WTC11 (cell line): ENCODE data around the gene ACBD4. TPM values are rescaled to one million over a fixed set of nuclear protein-coding genes. Genes with fewer than 3 reads are reported as not detected.
A peak's percentile ranks its signal among the peaks of the same experiment; 100 is the strongest.

Experiments
- ATAC-seq: fragments of 200-7000 bp; cut with Tn5 transposase; 2 replicates; pipeline ENCODE4 v1.10.0; 2021; ENCODE audit warnings: mild to moderate bottlenecking, moderate library complexity
- CTCF ChIA-PET: fragments of 300-600 bp; sonication (Branson Sonifier 250); formaldehyde crosslinking; loops from one replicate; lab custom pipeline; 2021; ENCODE audit warnings: antibody characterized with exemption; lab: Charles Lee
- POLR2A ChIA-PET: fragments of 350-600 bp; sonication (Branson Sonifier 250); formaldehyde crosslinking; loops from one replicate; lab custom pipeline; 2021; ENCODE audit warnings: antibody characterized with exemption; lab: Charles Lee
- DNase-seq: peaks from one replicate; pipeline ENCODE4 v3.0.0; 2021; ENCODE audit warnings: low spot score
- H3K27ac Mint-ChIP-seq: 2 replicates; pipeline ENCODE4 v1.8.0; 2021; ENCODE audit warnings: mixed read lengths
- H3K27me3 Mint-ChIP-seq: 2 replicates; pipeline ENCODE4 v1.8.0; 2021; ENCODE audit warnings: low read depth, mild to moderate bottlenecking, moderate library complexity, mixed read lengths
- H3K36me3 Mint-ChIP-seq: 2 replicates; pipeline ENCODE4 v1.8.0; 2021; ENCODE audit warnings: mixed read lengths
- H3K4me1 Mint-ChIP-seq: 2 replicates; pipeline ENCODE4 v1.8.0; 2022; ENCODE audit warnings: mixed read lengths
- H3K4me3 Mint-ChIP-seq: 2 replicates; pipeline ENCODE4 v1.8.0; 2021; ENCODE audit warnings: mild to moderate bottlenecking, moderate library complexity, mixed read lengths
- H3K9me3 Mint-ChIP-seq: 2 replicates; pipeline ENCODE4 v1.8.0; 2021; ENCODE audit warnings: mixed read lengths
- CBFB ChIP-seq: sonication (generic); formaldehyde crosslinking; IDR thresholded peaks from 2 replicates; pipeline ENCODE4 v1.8.1; 2022; ENCODE audit warnings: mild to moderate bottlenecking, low read depth, missing genetic modification reagents
- CREM ChIP-seq: sonication (generic); formaldehyde crosslinking; IDR thresholded peaks from 2 replicates; pipeline ENCODE4 v1.8.1; 2022; ENCODE audit warnings: mild to moderate bottlenecking, missing genetic modification reagents, moderate library complexity
- E2F5 ChIP-seq: sonication (generic); formaldehyde crosslinking; IDR thresholded peaks from 2 replicates; pipeline ENCODE4 v1.8.1; 2022; ENCODE audit warnings: mild to moderate bottlenecking, moderate library complexity, missing genetic modification reagents
- FOXJ3 ChIP-seq: sonication (generic); formaldehyde crosslinking; IDR thresholded peaks from 2 replicates; pipeline ENCODE4 v1.9.0; 2021; ENCODE audit warnings: missing genetic modification reagents, mild to moderate bottlenecking, borderline replicate concordance
- FOXK1 ChIP-seq: sonication (generic); formaldehyde crosslinking; IDR thresholded peaks from 2 replicates; pipeline ENCODE4 v1.8.0; 2022; ENCODE audit warnings: mild to moderate bottlenecking, moderate library complexity, missing genetic modification reagents
- JAZF1 ChIP-seq: fragments of 250-450 bp; sonication (Bioruptor Pico); IDR thresholded peaks from 2 replicates; pipeline ENCODE4 v1.9.0; 2021; ENCODE audit warnings: moderate library complexity, mild to moderate bottlenecking, inconsistent platforms
- MYBL2 ChIP-seq: sonication (generic); formaldehyde crosslinking; IDR thresholded peaks from 2 replicates; pipeline ENCODE4 v1.8.1; 2023; ENCODE audit warnings: mild to moderate bottlenecking, moderate library complexity, missing genetic modification reagents
- NR2C2 ChIP-seq: sonication (generic); formaldehyde crosslinking; IDR thresholded peaks from 2 replicates; pipeline ENCODE4 v1.8.0; 2022; ENCODE audit warnings: mild to moderate bottlenecking, missing genetic modification reagents
- RORB ChIP-seq: fragments of 250-450 bp; sonication (Bioruptor Pico); IDR thresholded peaks from 2 replicates; pipeline ENCODE4 v1.9.0; 2021; ENCODE audit warnings: mild to moderate bottlenecking
- TEAD4 ChIP-seq: sonication (generic); formaldehyde crosslinking; IDR thresholded peaks from 2 replicates; pipeline ENCODE4 v1.8.0; 2022; ENCODE audit warnings: mild to moderate bottlenecking, missing genetic modification reagents
- USF1 ChIP-seq: sonication (generic); formaldehyde crosslinking; IDR thresholded peaks from 2 replicates; pipeline ENCODE4 v1.8.0; 2022; ENCODE audit warnings: mild to moderate bottlenecking, missing genetic modification reagents
- ZBTB21 ChIP-seq: sonication (generic); formaldehyde crosslinking; IDR thresholded peaks from 2 replicates; pipeline ENCODE4 v1.8.1; 2023; ENCODE audit warnings: mild to moderate bottlenecking, missing genetic modification reagents, borderline replicate concordance
- ZNF423 ChIP-seq: fragments of 250-450 bp; sonication (Bioruptor Pico); IDR thresholded peaks from 2 replicates; pipeline ENCODE4 v2.1.2; 2022; ENCODE audit warnings: mild to moderate bottlenecking, moderate library complexity
- total RNA-seq: library from RNA; stranded (reverse); gene quantifications from 3 replicates; pipeline ENCODE4 v1.2.3, GENCODE V29; 2021
- TF ChIP-seq, protein P1 (sequence below): sonication (generic); formaldehyde crosslinking; IDR thresholded peaks from 2 replicates; pipeline ENCODE4 v1.8.1; 2023; ENCODE audit warnings: mild to moderate bottlenecking, missing genetic modification reagents, borderline replicate concordance
- TF ChIP-seq, protein P2 (sequence below): fragments of 250-450 bp; sonication (Bioruptor Pico); conservative IDR thresholded peaks from 2 replicates; pipeline ENCODE4 v1.9.0; 2021; ENCODE audit warnings: mild to moderate bottlenecking

ACBD4 gene
- total RNA-seq, 1 experiment from 2014 or later, result 12.7 TPM

DNA sequence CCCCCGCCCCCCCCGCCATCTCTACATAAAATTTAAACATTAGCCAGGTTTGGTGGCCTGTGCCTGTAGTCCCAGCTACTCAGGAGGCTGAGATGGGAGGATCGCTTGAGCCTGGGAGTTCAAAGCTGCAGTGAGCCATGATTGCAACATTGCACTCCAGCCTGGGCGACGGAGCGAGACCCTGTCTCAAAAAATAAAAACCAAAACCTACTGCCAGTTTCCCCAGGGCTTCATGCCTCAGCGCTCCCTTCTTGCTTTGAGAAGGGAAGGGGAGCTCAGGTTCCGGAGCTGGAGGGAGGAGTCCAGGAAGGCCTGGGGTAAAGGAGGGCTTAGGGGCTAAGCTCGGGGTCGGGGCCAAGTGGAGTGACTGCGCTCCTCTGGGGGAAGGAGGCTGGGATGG is 23.6 kb upstream of the ACBD4 start:
- CTCF ChIA-PET, result interaction anchor here (0.8 to 1.6 kb wide), 6 partner anchors 13 to 191 kb away, joined by 3 to 14 read pairs (median 6); partner anchors contain the start of gene ACBD4
- no peak for TF ChIP-seq JAZF1 (CRISPR knock-in tag)
- TF ChIP-seq TEAD4 (CRISPR knock-in tag), result no peak
- TF ChIP-seq RORB (CRISPR knock-in tag), result no peak
- TF ChIP-seq, protein P1, sequence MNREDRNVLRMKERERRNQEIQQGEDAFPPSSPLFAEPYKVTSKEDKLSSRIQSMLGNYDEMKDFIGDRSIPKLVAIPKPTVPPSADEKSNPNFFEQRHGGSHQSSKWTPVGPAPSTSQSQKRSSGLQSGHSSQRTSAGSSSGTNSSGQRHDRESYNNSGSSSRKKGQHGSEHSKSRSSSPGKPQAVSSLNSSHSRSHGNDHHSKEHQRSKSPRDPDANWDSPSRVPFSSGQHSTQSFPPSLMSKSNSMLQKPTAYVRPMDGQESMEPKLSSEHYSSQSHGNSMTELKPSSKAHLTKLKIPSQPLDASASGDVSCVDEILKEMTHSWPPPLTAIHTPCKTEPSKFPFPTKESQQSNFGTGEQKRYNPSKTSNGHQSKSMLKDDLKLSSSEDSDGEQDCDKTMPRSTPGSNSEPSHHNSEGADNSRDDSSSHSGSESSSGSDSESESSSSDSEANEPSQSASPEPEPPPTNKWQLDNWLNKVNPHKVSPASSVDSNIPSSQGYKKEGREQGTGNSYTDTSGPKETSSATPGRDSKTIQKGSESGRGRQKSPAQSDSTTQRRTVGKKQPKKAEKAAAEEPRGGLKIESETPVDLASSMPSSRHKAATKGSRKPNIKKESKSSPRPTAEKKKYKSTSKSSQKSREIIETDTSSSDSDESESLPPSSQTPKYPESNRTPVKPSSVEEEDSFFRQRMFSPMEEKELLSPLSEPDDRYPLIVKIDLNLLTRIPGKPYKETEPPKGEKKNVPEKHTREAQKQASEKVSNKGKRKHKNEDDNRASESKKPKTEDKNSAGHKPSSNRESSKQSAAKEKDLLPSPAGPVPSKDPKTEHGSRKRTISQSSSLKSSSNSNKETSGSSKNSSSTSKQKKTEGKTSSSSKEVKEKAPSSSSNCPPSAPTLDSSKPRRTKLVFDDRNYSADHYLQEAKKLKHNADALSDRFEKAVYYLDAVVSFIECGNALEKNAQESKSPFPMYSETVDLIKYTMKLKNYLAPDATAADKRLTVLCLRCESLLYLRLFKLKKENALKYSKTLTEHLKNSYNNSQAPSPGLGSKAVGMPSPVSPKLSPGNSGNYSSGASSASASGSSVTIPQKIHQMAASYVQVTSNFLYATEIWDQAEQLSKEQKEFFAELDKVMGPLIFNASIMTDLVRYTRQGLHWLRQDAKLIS (CRISPR knock-in tag), result no peak
- TF ChIP-seq FOXK1, result no peak
- TF ChIP-seq, protein P2, sequence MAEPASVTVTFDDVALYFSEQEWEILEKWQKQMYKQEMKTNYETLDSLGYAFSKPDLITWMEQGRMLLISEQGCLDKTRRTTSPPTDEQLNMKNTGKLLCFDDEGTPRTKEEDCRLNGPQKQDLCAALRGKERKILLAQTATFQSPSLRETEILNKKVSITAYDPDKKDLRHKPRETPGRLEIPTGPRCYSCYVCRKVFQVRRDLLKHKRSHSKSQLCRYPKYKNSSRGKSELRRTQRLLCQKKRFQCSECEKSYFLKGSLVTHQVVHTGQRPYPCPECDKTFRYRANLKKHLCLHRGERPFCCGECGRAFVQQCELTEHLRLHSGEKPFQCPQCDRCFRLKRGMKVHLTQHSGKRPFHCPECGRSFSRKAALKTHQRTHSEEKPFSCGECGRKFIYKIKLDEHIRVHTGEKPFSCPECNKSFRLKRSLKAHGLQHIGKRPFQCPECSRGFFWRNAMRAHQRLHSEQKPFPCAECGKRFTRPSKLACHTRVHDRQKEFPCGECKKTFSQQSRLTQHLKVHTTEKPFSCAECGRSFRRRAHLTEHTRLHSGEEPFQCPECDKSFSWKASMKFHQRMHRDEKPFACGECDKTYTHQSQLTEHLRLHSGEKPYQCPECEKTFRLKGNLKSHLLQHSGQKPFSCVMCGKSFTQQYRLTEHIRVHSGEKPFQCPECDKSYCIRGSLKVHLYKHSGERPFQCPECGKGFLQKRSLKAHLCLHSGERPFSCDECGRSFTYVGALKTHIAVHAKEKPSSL (CRISPR knock-in tag), result no peak
- TF ChIP-seq CREM, result no peak
- TF ChIP-seq CBFB (CRISPR knock-in tag), result no peak
- TF ChIP-seq ZNF423 (CRISPR knock-in tag), result no peak
- no peak for TF ChIP-seq MYBL2 (CRISPR knock-in tag)
- TF ChIP-seq USF1 (CRISPR knock-in tag), result no peak
- no peak for TF ChIP-seq ZBTB21
- no peak for TF ChIP-seq E2F5 (CRISPR knock-in tag)
- ATAC-seq, result no peak
- no peak for DNase-seq
- Mint-ChIP-seq H3K27me3 (no peaks in the 10 kb centered on the region), H3K4me3 (no peak overlapping the region), H3K4me1 (peaks cover 11% of the 10 kb centered on the region), H3K9me3 (no peaks in the 10 kb centered on the region), H3K27ac (no peak overlapping the region), H3K36me3 (peaks cover 7% of the 10 kb centered on the region)
- POLR2A ChIA-PET, result interaction anchor here (0.6 to 0.9 kb wide), 2 partner anchors 36 to 213 kb away, joined by 3 to 4 read pairs; partner anchors contain the start of gene HEXIM1

DNA sequence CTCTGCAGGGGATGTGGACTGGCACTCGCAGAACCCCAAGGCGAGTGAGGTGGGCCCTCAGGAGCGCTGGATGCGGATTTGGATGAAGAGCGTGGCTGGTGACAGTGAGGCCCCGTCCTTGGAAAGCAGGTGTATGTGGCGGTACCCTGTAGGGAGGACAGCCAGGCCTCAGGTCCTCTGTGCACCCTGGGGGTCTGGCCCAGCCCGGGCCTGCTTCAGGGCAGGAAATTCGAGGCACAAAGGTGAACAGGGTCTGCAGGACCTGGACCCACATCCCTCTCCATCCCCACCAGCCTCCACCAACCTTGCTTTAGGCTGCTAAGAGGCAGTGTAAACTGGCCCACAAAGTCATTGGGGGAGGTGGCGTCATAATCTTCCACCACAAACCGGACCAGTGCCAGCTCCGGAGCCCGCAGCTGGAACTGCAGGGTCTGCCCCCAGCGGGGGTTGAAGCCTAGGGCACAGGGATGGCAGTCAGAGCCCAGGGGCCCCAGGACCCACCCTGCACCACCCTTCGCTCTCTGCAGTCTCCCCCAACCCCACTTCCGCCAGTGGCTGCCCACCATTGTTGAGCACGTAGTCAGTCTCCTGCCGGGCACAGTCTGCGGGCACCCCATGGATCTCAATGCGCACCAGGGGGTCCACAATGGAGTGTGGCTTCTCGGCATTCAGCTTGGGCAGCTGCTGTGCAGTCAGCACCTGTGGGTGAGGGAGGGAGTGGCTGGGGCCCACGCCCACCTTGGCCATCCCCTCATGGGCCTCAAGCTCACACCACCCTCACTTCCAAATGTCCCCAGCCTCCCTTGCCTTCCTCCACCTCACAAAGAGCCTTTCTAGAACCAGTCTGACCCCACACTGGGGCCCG is 22.7 kb upstream of the ACBD4 start:
- DNase-seq, result no peak
- ChIA-PET CTCF (interaction anchor here (0.8 to 1.6 kb wide), 4 partner anchors 22 to 192 kb away, joined by 3 to 14 read pairs (median 6); partner anchors contain the start of gene ACBD4), POLR2A (interaction anchor here (0.9 kb wide), 1 partner anchor 35 kb away, joined by 3 read pairs; the partner anchor contains the start of gene HEXIM1)

More for the DNA sequence above, 22.7 kb upstream of the ACBD4 start:
- H3K4me3 Mint-ChIP-seq, result no peak overlapping the region
- H3K4me1 Mint-ChIP-seq, result peaks cover 14% of the 10 kb centered on the region
- H3K27ac Mint-ChIP-seq, result no peak overlapping the region
- no peaks in the 10 kb centered on the region for H3K27me3 Mint-ChIP-seq
- no peaks in the 10 kb centered on the region for H3K9me3 Mint-ChIP-seq
- ATAC-seq, result no peak
- TF ChIP-seq NR2C2 (CRISPR knock-in tag) (peak; percentile 38; the same call in 1 of the 2 replicates), FOXJ3 (CRISPR knock-in tag) (no peak)
- H3K36me3 Mint-ChIP-seq, result peaks cover 2% of the 10 kb centered on the region; the same call in 1 of the 2 replicates
